Mucosa of stomach (tissue), 1 donor: ENCODE data around the gene PTX4.
A peak's percentile ranks its signal among the peaks of the same experiment; 100 is the strongest.
"Not testable (repeated sequence)": the region's sequence is repeated elsewhere in the genome, so short reads cannot be mapped to it uniquely, and the experiment has no call there.

Experiments used
- H3K27me3 ChIP-seq: one replicate; pipeline ENCODE4 v1.7.0; 2013; ENCODE audit warnings: mild to moderate bottlenecking, low read length; ENCODE audit not compliant: control insufficient read depth, insufficient read depth
- H3K36me3 ChIP-seq: one replicate; pipeline ENCODE4 v1.7.0; 2013; ENCODE audit warnings: low read length; ENCODE audit not compliant: control insufficient read depth, insufficient read depth
- H3K4me1 ChIP-seq: one replicate; pipeline ENCODE4 v1.7.0; 2013; ENCODE audit warnings: mild to moderate bottlenecking, low read length; ENCODE audit not compliant: control insufficient read depth, insufficient read depth
- H3K4me3 ChIP-seq: one replicate; pipeline ENCODE4 v1.7.0; 2013; ENCODE audit warnings: low read length
- H3K9ac ChIP-seq: one replicate; pipeline ENCODE4 v1.7.0; 2013; ENCODE audit warnings: mild to moderate bottlenecking, low read length, moderate library complexity
- H3K9me3 ChIP-seq: one replicate; pipeline ENCODE4 v1.7.0; 2013; ENCODE audit warnings: mild to moderate bottlenecking, low read length, moderate library complexity; ENCODE audit not compliant: control insufficient read depth
- donor health status: Pancreatic carcinoma.

The PTX4 gene

GRCh38 chr16:1485847-1486496 lies 2.8 kb downstream of the PTX4 start:
- H3K4me3 ChIP-seq, result no peak overlapping the region
- H3K36me3 ChIP-seq, result no peaks in the 10 kb centered on the region
- peaks cover 5% of the 10 kb centered on the region for H3K27me3 ChIP-seq
- H3K4me1 ChIP-seq, result no peaks in the 10 kb centered on the region
- no peaks in the 10 kb centered on the region for H3K9me3 ChIP-seq
- no peak overlapping the region for H3K9ac ChIP-seq

GRCh38 chr16:1481906-1482835 lies 6.6 kb downstream of the PTX4 start:
- peaks cover 5% of the 10 kb centered on the region for H3K27me3 ChIP-seq
- H3K4me1 ChIP-seq, result no peaks in the 10 kb centered on the region
- no peak overlapping the region for H3K4me3 ChIP-seq
- H3K36me3 ChIP-seq, result no peaks in the 10 kb centered on the region
- no peaks in the 10 kb centered on the region for H3K9me3 ChIP-seq
- no peak overlapping the region for H3K9ac ChIP-seq

- not testable (repeated sequence) for H3K4me3 ChIP-seq, H3K9ac ChIP-seq, H3K4me1 ChIP-seq, H3K27me3 ChIP-seq, H3K9me3 ChIP-seq, H3K36me3 ChIP-seq
Observed at GRCh38 chr16:1478937-1479336, 9.8 kb downstream of the PTX4 start.

GRCh38 chr16:1477033-1477432 lies 11.7 kb downstream of the PTX4 start:
- H3K9ac ChIP-seq, result no peak overlapping the region
- H3K4me1 ChIP-seq, result peaks cover 15% of the 10 kb centered on the region
- H3K9me3 ChIP-seq, result no peaks in the 10 kb centered on the region
- no peak overlapping the region for H3K4me3 ChIP-seq
- H3K27me3 ChIP-seq, result peaks cover under 1% of the 10 kb centered on the region
- no peaks in the 10 kb centered on the region for H3K36me3 ChIP-seq

GRCh38 chr16:1475552-1476114 lies 13.1 kb downstream of the PTX4 start:
- Histone ChIP-seq H3K36me3 (no peaks in the 10 kb centered on the region), H3K9me3 (no peaks in the 10 kb centered on the region), H3K9ac (peak overlapping the region; percentile 94), H3K27me3 (no peaks in the 10 kb centered on the region), H3K4me3 (peak overlapping the region; percentile 47), H3K4me1 (peaks cover 23% of the 10 kb centered on the region)

GRCh38 chr16:1474796-1475551 lies 13.8 kb downstream of the PTX4 start, which contains the start of gene CLCN7:
Gene CLCN7, minus strand, starts transcription at chr16:1475028. Its CDS starts 54 bp downstream, at chr16:1474974.
- Histone ChIP-seq H3K36me3 (no peaks in the 10 kb centered on the region), H3K9me3 (no peaks in the 10 kb centered on the region), H3K4me3 (peak within 1 kb of the TSS; percentile 47), H3K27me3 (no peaks in the 10 kb centered on the region), H3K4me1 (peaks cover 24% of the 10 kb centered on the region), H3K9ac (peak within 1 kb of the TSS; percentile 94)

GRCh38 chr16:1474082-1474795 lies 14.5 kb downstream of the PTX4 start:
- peak overlapping the region; percentile 47 for H3K4me3 ChIP-seq
- H3K36me3 ChIP-seq, result no peaks in the 10 kb centered on the region
- H3K9me3 ChIP-seq, result no peaks in the 10 kb centered on the region
- H3K4me1 ChIP-seq, result peaks cover 24% of the 10 kb centered on the region
- peak overlapping the region; percentile 94 for H3K9ac ChIP-seq
- no peaks in the 10 kb centered on the region for H3K27me3 ChIP-seq

- Histone ChIP-seq H3K9ac (no peak overlapping the region), H3K9me3 (no peaks in the 10 kb centered on the region), H3K36me3 (no peaks in the 10 kb centered on the region), H3K4me3 (no peak overlapping the region), H3K27me3 (no peaks in the 10 kb centered on the region), H3K4me1 (peaks cover 24% of the 10 kb centered on the region)
Observed at GRCh38 chr16:1472974-1473373, 15.8 kb downstream of the PTX4 start.

GRCh38 chr16:1471569-1472194 lies 17.1 kb downstream of the PTX4 start:
- H3K27me3 ChIP-seq, result no peaks in the 10 kb centered on the region
- no peak overlapping the region for H3K9ac ChIP-seq
- no peak overlapping the region for H3K4me3 ChIP-seq
- no peaks in the 10 kb centered on the region for H3K36me3 ChIP-seq
- H3K9me3 ChIP-seq, result no peaks in the 10 kb centered on the region
- H3K4me1 ChIP-seq, result peaks cover 24% of the 10 kb centered on the region

GRCh38 chr16:1470481-1471251 lies 18.1 kb downstream of the PTX4 start:
- H3K4me1 ChIP-seq, result peaks cover 23% of the 10 kb centered on the region
- no peak overlapping the region for H3K9ac ChIP-seq
- H3K4me3 ChIP-seq, result no peak overlapping the region

More at GRCh38 chr16:1470481-1471251, 18.1 kb downstream of the PTX4 start:
- H3K9me3 ChIP-seq, result no peaks in the 10 kb centered on the region
- no peaks in the 10 kb centered on the region for H3K36me3 ChIP-seq
- H3K27me3 ChIP-seq, result no peaks in the 10 kb centered on the region
